ENCODE results near the gene EPN1.

The EPN1 gene

GRCh38 chr19:55688422-55689218 is 13.6 kb downstream of the EPN1 start:
- Mint-ChIP-seq H3K9me3 (no peaks in the 10 kb centered on the region), H3K36me3 (ENCODE audit: low read depth) (peaks cover 80% of the 10 kb centered on the region), H3K27me3 (no peaks in the 10 kb centered on the region), H3K4me1 (ENCODE audit: low read depth) (peaks cover 13% of the 10 kb centered on the region), H3K4me3 (no peak overlapping the region), H3K27ac (peak overlapping the region; percentile 44)
- DNase-seq, result no peak

GRCh38 chr19:55689411-55690108 is 14.5 kb downstream of the EPN1 start:
- Mint-ChIP-seq H3K27me3 (no peaks in the 10 kb centered on the region), H3K4me1 (ENCODE audit: low read depth) (peaks cover 10% of the 10 kb centered on the region), H3K36me3 (ENCODE audit: low read depth) (peaks cover 80% of the 10 kb centered on the region), H3K9me3 (no peaks in the 10 kb centered on the region), H3K4me3 (no peak overlapping the region), H3K27ac (peak overlapping the region; percentile 44)
- DNase-seq, result no peak

- Mint-ChIP-seq H3K27ac (no peak overlapping the region), H3K4me3 (no peak overlapping the region), H3K36me3 (ENCODE audit: low read depth) (peaks cover 78% of the 10 kb centered on the region), H3K9me3 (no peaks in the 10 kb centered on the region), H3K27me3 (no peaks in the 10 kb centered on the region), H3K4me1 (ENCODE audit: low read depth) (peaks cover 9% of the 10 kb centered on the region)
- DNase-seq, result no peak
These were observed 15.2 kb downstream of the EPN1 start for GRCh38 chr19:55690109-55690768.

- Mint-ChIP-seq H3K4me1 (ENCODE audit: low read depth) (peaks cover 6% of the 10 kb centered on the region), H3K9me3 (no peaks in the 10 kb centered on the region), H3K27me3 (no peaks in the 10 kb centered on the region), H3K27ac (peak overlapping the region; percentile 22), H3K36me3 (ENCODE audit: low read depth) (peaks cover 78% of the 10 kb centered on the region), H3K4me3 (no peak overlapping the region)
- no peak for DNase-seq
These were observed 15.9 kb downstream of the EPN1 start for GRCh38 chr19:55690769-55691545.

GRCh38 chr19:55691561-55692481 is 16.8 kb downstream of the EPN1 start:
- no peak for DNase-seq
- Mint-ChIP-seq H3K9me3 (no peaks in the 10 kb centered on the region), H3K4me1 (ENCODE audit: low read depth) (no peaks in the 10 kb centered on the region), H3K4me3 (no peak overlapping the region), H3K27me3 (no peaks in the 10 kb centered on the region), H3K27ac (no peak overlapping the region), H3K36me3 (ENCODE audit: low read depth) (peaks cover 79% of the 10 kb centered on the region)

- Mint-ChIP-seq H3K27me3 (no peaks in the 10 kb centered on the region), H3K4me1 (ENCODE audit: low read depth) (no peaks in the 10 kb centered on the region), H3K36me3 (ENCODE audit: low read depth) (peaks cover 80% of the 10 kb centered on the region), H3K9me3 (no peaks in the 10 kb centered on the region), H3K27ac (no peak overlapping the region), H3K4me3 (no peak overlapping the region)
- DNase-seq, result no peak
These were observed 17.7 kb downstream of the EPN1 start for GRCh38 chr19:55692681-55693081.

- Mint-ChIP-seq H3K9me3 (no peaks in the 10 kb centered on the region), H3K27ac (no peak overlapping the region), H3K4me3 (no peak overlapping the region), H3K4me1 (ENCODE audit: low read depth) (no peaks in the 10 kb centered on the region), H3K27me3 (no peaks in the 10 kb centered on the region), H3K36me3 (ENCODE audit: low read depth) (peaks cover 80% of the 10 kb centered on the region)
- DNase-seq, result no peak
These were observed 18.4 kb downstream of the EPN1 start for GRCh38 chr19:55693336-55693974.

GRCh38 chr19:55694241-55694655 is 19.2 kb downstream of the EPN1 start:
- Mint-ChIP-seq H3K27me3 (no peaks in the 10 kb centered on the region), H3K4me1 (ENCODE audit: low read depth) (no peaks in the 10 kb centered on the region), H3K36me3 (ENCODE audit: low read depth) (peaks cover 79% of the 10 kb centered on the region), H3K27ac (no peak overlapping the region), H3K9me3 (no peaks in the 10 kb centered on the region), H3K4me3 (no peak overlapping the region)
- DNase-seq, result no peak

GRCh38 chr19:55694656-55695491 is 19.8 kb downstream of the EPN1 start:
- DNase-seq, result no peak
- H3K36me3 Mint-ChIP-seq (ENCODE audit: low read depth), result peaks cover 79% of the 10 kb centered on the region
- H3K4me1 Mint-ChIP-seq (ENCODE audit: low read depth), result no peaks in the 10 kb centered on the region
- no peaks in the 10 kb centered on the region for H3K27me3 Mint-ChIP-seq
- no peaks in the 10 kb centered on the region for H3K9me3 Mint-ChIP-seq
- no peak overlapping the region for H3K4me3 Mint-ChIP-seq
- no peak overlapping the region for H3K27ac Mint-ChIP-seq

- H3K4me3 Mint-ChIP-seq, result no peak overlapping the region
- DNase-seq, result no peak
- H3K27me3 Mint-ChIP-seq, result no peaks in the 10 kb centered on the region
- H3K36me3 Mint-ChIP-seq (ENCODE audit: low read depth), result peaks cover 79% of the 10 kb centered on the region
- no peaks in the 10 kb centered on the region for H3K9me3 Mint-ChIP-seq
- no peaks in the 10 kb centered on the region for H3K4me1 Mint-ChIP-seq (ENCODE audit: low read depth)
- H3K27ac Mint-ChIP-seq, result no peak overlapping the region
These were observed 20.7 kb downstream of the EPN1 start for GRCh38 chr19:55695511-55696290.

GRCh38 chr19:55696301-55697068 is 21.5 kb downstream of the EPN1 start:
- H3K27me3 Mint-ChIP-seq, result no peaks in the 10 kb centered on the region
- H3K4me1 Mint-ChIP-seq (ENCODE audit: low read depth), result no peaks in the 10 kb centered on the region
- peaks cover 75% of the 10 kb centered on the region for H3K36me3 Mint-ChIP-seq (ENCODE audit: low read depth)
- DNase-seq, result no peak
- H3K9me3 Mint-ChIP-seq, result no peaks in the 10 kb centered on the region
- no peak overlapping the region for H3K27ac Mint-ChIP-seq
- H3K4me3 Mint-ChIP-seq, result no peak overlapping the region
